Stomach smooth muscle (tissue), 2 donors: ENCODE measurements around the gene MYL10.

Experiments
- H3K27ac ChIP-seq: one replicate; pipeline ENCODE4 v1.7.0; 2013; ENCODE audit warnings: mild to moderate bottlenecking, low read length, inconsistent platforms
- H3K27me3 ChIP-seq, 2 donors: one replicate each; pipeline ENCODE4 v1.7.0; 2013; ENCODE audit warnings: low read length in 2 of 2; ENCODE audit not compliant: insufficient read depth in 2 of 2, control insufficient read depth in 1 of 2
- H3K36me3 ChIP-seq, 2 donors: one replicate each; pipeline ENCODE4 v1.7.0; 2013; ENCODE audit warnings: low read length in 2 of 2; ENCODE audit not compliant: control insufficient read depth in 2 of 2, insufficient read depth in 2 of 2
- H3K4me1 ChIP-seq: one replicate; pipeline ENCODE4 v1.7.0; 2013; ENCODE audit warnings: low read length; ENCODE audit not compliant: control insufficient read depth, insufficient read depth
- H3K4me3 ChIP-seq, 2 donors: one replicate each; pipeline ENCODE4 v1.7.0; 2013; ENCODE audit warnings: low read length in 2 of 2
- H3K9ac ChIP-seq, 2 donors: one replicate each; pipeline ENCODE4 v1.7.0; 2013; ENCODE audit warnings: low read length in 2 of 2, mild to moderate bottlenecking in 1 of 2
- H3K9me3 ChIP-seq, 2 donors: one replicate each; pipeline ENCODE4 v1.7.0; 2013; ENCODE audit warnings: low read length in 2 of 2; ENCODE audit not compliant: control insufficient read depth in 2 of 2
- donor health status: healthy.
- donor health status: Pancreatic carcinoma.

The MYL10 gene

DNA sequence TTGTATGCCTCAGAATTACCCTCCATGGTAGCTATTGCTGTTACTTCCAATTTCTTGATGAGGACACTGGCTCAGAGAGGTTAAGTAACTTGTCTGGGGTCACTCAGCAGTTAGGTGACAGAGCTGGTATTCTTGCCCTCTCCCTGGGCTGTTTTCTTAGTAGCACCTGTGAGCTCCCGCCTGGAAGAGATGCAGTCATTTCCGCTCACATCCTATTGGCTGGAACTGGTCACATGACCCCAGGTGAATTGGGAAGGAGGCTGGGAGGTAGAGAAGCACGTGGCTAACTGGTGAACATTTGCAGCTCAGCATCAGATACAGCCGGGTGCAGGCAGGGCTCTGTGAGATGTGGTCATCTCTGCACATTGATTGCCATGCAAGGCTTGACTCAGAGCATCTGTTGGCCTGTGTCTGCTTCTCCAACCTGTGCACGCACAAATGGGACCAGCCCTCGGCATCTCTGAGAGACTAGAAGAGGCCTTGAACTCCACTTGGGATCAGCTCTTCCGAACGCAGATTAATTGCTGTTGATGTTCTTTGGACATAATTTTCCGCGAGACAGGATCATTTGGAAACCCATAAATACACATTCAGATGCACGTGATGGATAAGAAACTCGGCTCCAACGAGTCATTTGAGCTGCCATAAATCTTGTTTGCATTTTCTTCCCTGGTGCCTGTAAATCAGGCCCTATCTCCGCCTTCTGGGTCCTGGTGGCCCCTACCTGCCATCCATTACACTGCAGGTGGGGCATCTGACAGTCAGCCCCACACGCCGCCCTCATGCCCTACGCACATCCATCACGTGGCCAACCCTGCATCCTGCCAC, 42.8 kb downstream of the MYL10 start:
- Histone ChIP-seq H3K4me1 (no peaks in the 10 kb centered on the region), H3K36me3 (no peaks in the 10 kb centered on the region), H3K9ac (no peak overlapping the region), H3K27ac (no peak overlapping the region), H3K9me3 (peaks cover 3 to 5% of the 10 kb centered on the region in 2 donors), H3K27me3 (no peaks in the 10 kb centered on the region), H3K4me3 (no peak overlapping the region)

DNA sequence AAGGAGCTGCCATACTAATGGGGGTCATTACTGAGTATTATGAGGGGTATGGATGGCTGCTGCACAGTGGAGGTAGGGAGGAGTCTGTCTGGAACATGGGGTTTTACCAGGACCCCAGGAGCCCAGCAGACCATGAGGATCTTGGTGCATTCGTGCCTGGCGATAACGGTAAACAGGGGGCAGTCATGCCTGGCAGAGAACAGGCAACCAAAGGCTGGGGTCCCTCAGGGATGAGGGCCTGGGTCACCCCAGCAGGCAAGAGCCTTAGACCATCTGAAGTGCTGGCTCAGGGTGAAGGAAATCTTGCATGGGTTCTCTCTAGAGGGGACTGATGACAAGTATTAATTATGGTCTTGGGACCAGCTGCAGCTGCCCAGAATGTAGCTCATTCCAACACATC, 46.1 kb downstream of the MYL10 start:
- no peaks in the 10 kb centered on the region for H3K27me3 ChIP-seq
- H3K4me3 ChIP-seq, result no peak overlapping the region
- no peak overlapping the region for H3K9ac ChIP-seq
- H3K36me3 ChIP-seq, result no peaks in the 10 kb centered on the region
- no peaks in the 10 kb centered on the region for H3K4me1 ChIP-seq
- H3K27ac ChIP-seq, result no peak overlapping the region
- peaks cover 3 to 5% of the 10 kb centered on the region in 2 donors for H3K9me3 ChIP-seq

DNA sequence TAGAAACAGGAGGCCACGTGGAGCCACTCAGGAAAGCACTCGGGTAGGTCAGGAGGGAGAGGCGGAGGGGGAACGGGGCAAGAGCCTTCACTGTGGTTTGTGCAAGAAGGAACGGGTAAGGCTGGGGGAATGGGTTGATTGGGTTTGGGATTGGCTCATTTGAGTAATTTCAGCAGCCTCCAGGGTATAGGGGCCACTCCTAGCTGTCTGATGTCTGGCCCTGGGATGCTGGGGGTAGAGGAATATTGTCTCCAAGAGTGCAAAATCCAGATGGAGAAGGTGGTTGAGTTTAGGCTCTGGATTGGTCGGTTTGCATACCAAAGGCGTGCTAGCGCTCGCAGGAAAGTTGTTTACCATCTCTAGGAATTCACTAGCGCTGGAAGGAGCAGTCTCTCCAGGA, 47.2 kb downstream of the MYL10 start:
- H3K9ac ChIP-seq, result no peak overlapping the region

DNA sequence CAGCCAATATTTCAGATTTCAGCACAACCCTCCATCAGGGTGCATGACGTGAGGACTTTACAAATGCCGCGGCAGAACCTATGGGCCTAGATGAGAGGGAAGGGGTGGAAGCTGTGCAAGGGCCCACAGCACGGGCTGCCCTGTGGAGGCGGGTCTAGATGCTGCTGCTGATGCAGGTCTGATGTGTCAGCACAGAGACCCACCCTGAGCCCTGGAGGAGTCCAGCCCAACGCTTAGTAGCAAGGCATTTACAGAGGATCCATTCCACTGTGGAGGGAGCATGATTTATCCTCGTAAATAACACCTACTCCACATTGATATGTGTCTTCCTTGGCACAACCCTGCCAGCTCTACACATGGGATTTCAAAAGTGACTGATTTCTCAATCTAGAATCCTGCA, 48.5 kb downstream of the MYL10 start:
- H3K4me3 ChIP-seq, result no peak overlapping the region
- no peak overlapping the region for H3K27ac ChIP-seq
- no peak overlapping the region for H3K9ac ChIP-seq
- H3K27me3 ChIP-seq, result no peaks in the 10 kb centered on the region
- no peaks in the 10 kb centered on the region for H3K36me3 ChIP-seq
- H3K9me3 ChIP-seq, result peaks cover 5 to 9% of the 10 kb centered on the region in 2 donors
- no peaks in the 10 kb centered on the region for H3K4me1 ChIP-seq

More for the DNA sequence above, 47.2 kb downstream of the MYL10 start:
- no peak overlapping the region for H3K4me3 ChIP-seq
- H3K27ac ChIP-seq, result no peak overlapping the region
- H3K9me3 ChIP-seq, result peaks cover 5 to 7% of the 10 kb centered on the region in 2 donors
- no peaks in the 10 kb centered on the region for H3K27me3 ChIP-seq
- no peaks in the 10 kb centered on the region for H3K36me3 ChIP-seq
- no peaks in the 10 kb centered on the region for H3K4me1 ChIP-seq

DNA sequence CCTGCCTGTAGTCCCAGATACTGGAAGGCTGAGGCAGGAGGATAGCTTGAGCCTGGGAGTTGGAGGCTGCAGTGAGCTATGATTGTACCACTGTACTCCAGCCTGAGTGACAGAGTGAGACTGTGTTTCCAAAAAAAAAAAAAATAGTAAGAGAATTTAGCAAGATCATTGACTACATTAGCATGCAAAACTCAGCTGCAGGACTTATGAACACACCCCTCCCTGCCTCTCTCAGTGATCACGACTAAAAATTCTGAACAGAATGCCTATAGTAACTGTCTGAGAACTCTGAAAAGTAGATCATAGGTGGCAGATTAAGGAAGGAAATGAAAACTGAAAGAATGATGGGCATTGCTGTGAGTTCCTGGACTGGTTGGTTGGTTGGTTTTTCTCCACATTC, 50.5 kb downstream of the MYL10 start:
- no peaks in the 10 kb centered on the region for H3K36me3 ChIP-seq
- no peak overlapping the region for H3K27ac ChIP-seq
- peaks cover 0 to 2% of the 10 kb centered on the region in 2 donors for H3K27me3 ChIP-seq
- H3K9me3 ChIP-seq, result peaks cover 5 to 7% of the 10 kb centered on the region in 2 donors
- H3K4me3 ChIP-seq, result no peak overlapping the region
- no peak overlapping the region for H3K9ac ChIP-seq
- H3K4me1 ChIP-seq, result no peaks in the 10 kb centered on the region

DNA sequence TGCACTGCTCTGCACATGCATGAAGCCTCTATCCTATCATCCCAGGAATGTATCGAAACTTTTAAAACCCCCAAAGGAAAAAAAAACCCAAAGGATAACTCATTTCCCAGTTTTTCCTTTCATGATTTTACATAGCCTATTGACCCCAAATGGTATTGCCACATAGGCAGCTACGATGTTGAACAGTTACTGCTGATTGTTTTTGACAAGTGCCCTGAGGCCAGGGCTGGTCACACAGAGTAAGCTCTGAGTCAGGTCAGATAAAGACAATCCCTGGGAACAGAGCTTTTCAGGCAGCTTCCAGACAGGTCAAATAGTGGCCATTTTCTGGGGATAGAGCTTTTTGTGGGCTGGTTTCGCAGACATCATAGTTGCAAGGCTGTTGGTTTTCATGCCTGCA, 52.1 kb downstream of the MYL10 start:
- Histone ChIP-seq H3K27ac (no peak overlapping the region), H3K4me3 (no peak overlapping the region), H3K4me1 (no peaks in the 10 kb centered on the region), H3K9me3 (peaks cover 3 to 7% of the 10 kb centered on the region in 2 donors), H3K9ac (no peak overlapping the region), H3K27me3 (peaks cover 0 to 2% of the 10 kb centered on the region in 2 donors), H3K36me3 (no peaks in the 10 kb centered on the region)

DNA sequence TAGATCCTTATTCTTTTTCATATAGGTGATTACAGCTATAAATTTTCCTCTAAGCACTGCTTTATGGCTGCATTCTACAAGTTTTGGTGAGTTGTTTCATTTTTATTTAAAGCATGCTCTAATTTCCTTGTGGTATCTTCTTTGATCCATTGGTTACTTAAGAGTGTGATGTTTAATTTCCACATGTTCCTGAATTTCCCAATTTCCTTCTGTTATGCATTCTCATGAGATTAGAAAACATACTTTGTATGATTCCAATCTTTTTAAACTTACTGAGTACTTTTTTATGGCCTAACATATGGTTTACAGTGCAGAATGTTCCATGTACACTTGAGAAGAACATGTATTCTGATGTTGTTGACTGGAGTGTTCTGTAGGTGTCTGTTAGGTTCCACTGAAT, 53.4 kb downstream of the MYL10 start:
- Histone ChIP-seq H3K27ac (no peak overlapping the region), H3K36me3 (no peaks in the 10 kb centered on the region), H3K27me3 (peaks cover 0 to 2% of the 10 kb centered on the region in 2 donors), H3K9ac (no peak overlapping the region), H3K9me3 (peaks cover 3 to 10% of the 10 kb centered on the region in 2 donors), H3K4me3 (no peak overlapping the region), H3K4me1 (no peaks in the 10 kb centered on the region)

DNA sequence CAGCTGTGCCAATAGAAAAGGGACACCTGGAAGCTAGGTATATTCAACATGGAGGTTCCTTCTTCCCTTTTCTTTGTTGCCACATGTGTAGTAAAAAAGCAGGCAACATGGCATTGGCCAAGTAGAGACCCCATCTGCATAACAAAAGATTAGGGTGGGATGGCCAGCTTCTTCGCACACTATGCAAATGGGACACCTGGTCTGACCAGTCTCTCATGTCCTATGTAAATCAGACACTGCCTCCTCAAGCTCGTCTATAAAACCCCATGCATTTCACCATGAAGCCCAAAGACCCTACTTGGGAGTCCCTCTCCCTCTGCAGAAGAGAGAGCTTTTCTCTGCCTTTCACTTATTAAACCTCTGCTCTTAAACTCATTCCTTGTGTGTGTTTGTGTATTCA, 53.9 kb downstream of the MYL10 start:
- Histone ChIP-seq H3K9me3 (peaks cover 3 to 10% of the 10 kb centered on the region in 2 donors), H3K4me1 (no peaks in the 10 kb centered on the region), H3K4me3 (no peak overlapping the region), H3K27ac (no peak overlapping the region), H3K36me3 (no peaks in the 10 kb centered on the region), H3K27me3 (peaks cover 0 to 2% of the 10 kb centered on the region in 2 donors), H3K9ac (no peak overlapping the region)

DNA sequence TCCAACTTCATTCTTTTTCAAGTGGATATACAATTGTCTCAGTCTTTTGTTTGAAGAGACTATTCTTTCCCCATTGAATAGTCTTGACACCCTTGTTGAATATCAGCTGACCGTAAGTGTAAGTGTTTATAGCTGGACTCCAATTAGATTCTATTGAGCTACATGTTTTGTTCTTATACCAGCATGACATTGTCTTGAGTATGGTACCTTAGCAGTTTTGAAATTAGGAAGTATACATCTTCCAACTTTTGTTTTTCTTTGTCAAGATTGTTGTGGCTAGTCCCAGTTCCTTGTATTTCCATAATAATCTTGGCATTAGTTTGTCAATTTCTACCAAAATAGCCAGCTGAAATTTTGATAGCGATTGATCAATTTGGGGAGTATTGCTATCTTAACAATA, 56.9 kb downstream of the MYL10 start:
- H3K36me3 ChIP-seq, result no peaks in the 10 kb centered on the region
- peaks cover 3 to 13% of the 10 kb centered on the region in 2 donors for H3K9me3 ChIP-seq
- no peak overlapping the region for H3K27ac ChIP-seq
- no peak overlapping the region for H3K4me3 ChIP-seq
- H3K27me3 ChIP-seq, result peaks cover 0 to 2% of the 10 kb centered on the region in 2 donors
- H3K4me1 ChIP-seq, result no peaks in the 10 kb centered on the region
- H3K9ac ChIP-seq, result no peak overlapping the region

DNA sequence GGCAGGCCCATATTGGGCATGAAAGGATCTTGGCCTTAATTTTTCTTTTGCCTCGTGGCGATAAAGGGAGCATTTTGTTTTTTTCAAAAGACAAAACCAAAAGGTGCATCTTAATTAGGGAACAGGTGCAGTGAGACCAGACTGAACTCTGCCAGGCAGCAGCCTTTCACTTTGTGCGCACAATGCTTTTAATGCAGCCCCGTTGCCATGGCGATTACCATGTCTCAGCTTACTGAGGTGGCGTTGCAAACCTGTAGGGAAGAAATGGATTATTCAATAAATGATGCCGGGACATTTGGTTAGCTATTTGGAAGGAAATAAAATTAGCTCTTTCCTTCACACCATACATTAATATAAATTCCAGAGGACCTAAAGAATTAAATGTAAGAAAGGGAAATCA, 61.9 kb downstream of the MYL10 start:
- H3K36me3 ChIP-seq, result no peaks in the 10 kb centered on the region

DNA sequence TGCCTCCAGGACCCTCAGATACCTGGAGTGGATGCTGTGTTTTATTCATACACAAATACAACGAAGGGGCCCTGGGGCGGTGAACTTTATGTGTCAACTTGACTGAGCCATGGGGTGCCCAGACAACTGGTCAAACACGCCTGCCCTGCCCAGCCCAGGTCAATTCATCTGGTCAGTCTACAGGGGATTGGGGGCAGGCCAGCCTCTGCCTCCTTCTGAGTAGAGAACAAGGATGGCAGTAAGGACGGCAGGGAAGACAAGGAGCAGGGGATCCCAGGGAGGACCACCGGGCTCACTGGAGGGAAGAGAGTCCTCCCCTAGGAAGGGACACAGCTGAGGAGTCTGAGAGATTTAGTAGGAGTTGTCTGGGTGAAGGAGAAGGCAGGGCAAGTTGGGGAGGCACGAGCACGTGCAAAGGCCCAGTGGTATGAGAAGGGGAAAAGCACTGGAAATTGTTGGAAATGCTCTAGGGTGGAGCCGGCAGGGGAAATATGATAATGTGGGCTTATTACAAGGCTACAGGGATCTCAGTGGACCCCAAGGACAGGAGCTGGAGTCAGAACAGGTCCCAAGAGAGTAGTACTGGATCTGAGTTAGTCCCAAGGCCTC, 63.4 kb downstream of the MYL10 start:
- Histone ChIP-seq H3K36me3 (no peaks in the 10 kb centered on the region), H3K9ac (no peak overlapping the region), H3K27me3 (peaks cover 18 to 21% of the 10 kb centered on the region in 2 donors), H3K4me3 (no peak overlapping the region), H3K27ac (no peak overlapping the region), H3K9me3 (peaks cover 0 to 7% of the 10 kb centered on the region in 2 donors), H3K4me1 (no peaks in the 10 kb centered on the region)

More for the DNA sequence above, 61.9 kb downstream of the MYL10 start:
- Histone ChIP-seq H3K27ac (no peak overlapping the region), H3K9me3 (peaks cover 0 to 11% of the 10 kb centered on the region in 2 donors), H3K27me3 (peaks cover 15 to 18% of the 10 kb centered on the region in 2 donors), H3K4me1 (no peaks in the 10 kb centered on the region), H3K9ac (no peak overlapping the region), H3K4me3 (no peak overlapping the region)
